NCI-H2029 (cell line): ENCODE data around the gene RFC4.
"Not testable (repeated sequence)": the region's sequence is repeated elsewhere in the genome, so short reads cannot be mapped to it uniquely, and the experiment has no call there.

ENCODE experiments used
- DNase-seq: peaks from one replicate; lab custom pipeline; 2025; lab: John Stamatoyannopoulos, UW

RFC4 gene, protein sequence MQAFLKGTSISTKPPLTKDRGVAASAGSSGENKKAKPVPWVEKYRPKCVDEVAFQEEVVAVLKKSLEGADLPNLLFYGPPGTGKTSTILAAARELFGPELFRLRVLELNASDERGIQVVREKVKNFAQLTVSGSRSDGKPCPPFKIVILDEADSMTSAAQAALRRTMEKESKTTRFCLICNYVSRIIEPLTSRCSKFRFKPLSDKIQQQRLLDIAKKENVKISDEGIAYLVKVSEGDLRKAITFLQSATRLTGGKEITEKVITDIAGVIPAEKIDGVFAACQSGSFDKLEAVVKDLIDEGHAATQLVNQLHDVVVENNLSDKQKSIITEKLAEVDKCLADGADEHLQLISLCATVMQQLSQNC

DNA sequence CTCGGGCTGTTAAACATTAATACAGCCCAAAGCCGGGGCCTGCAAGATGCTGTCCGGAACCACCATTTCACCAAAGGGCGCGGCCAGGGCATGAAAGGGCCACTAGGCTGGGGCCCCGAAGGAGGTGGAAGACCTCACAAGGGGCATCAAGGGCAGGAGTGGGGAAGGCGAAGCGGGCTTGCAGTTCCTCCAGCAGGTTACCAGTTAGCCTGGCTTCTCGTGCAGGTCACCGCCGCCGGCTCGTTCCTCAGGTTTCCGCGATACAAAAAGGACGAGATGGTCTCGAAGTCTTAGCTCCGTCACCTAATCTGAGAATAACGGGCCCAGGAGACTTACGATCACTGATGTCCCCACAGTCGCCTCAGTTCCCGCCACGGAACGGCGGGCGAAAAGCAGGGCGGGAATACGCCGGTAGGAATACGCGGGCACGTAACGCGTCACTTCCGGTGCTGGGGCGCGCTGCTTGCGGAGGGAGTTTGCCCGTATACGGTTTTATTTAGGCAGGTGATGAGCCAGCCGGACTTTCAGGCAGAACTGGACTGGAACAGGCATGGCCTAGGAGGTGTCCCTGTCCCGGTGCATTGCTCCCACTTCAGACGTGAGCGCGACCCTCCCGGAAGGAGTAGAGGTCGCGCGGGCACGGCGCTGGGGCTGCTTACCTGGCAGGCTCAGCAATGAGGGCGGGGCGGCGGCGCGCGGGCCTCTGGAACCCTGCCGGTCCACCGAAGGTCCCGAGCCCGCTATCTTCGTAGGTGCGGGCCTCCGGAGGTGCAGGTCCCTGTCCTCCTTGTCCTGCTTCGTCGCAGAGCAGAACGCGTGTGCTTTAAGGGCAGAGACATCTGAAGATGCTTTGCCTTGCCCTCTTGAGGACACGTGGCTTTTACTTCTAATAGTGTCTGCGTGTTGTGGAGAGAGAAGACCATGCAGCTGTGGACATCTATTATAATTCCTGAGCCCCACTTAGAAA, at the start of gene RFC4:
TSS of gene RFC4 (minus strand) at position 394 of the 967 bp plus-strand sequence. CDS start 1,769 bp downstream, outside the sequence.
- peak; percentile 85 for DNase-seq

DNA sequence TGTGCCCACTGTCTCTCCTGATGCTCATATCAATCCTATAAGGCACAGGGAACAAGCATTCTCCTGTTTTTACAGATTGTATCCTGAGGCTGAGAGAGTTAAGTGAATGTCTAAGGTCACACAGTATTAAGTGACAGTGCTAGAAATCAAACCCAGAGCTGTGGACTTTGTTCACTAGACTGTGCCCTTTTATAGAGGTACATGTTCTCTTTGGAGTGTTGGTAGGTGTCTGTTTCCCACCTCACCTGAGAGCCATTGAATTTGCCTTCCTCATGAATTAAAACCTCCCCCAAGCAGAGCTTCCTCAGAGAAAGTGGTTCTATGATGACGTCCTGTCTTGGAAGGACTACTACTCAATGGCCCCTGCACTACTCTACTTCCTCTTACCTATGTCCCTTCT, 48.7 kb upstream of the RFC4 start:
- no peak for DNase-seq

DNA sequence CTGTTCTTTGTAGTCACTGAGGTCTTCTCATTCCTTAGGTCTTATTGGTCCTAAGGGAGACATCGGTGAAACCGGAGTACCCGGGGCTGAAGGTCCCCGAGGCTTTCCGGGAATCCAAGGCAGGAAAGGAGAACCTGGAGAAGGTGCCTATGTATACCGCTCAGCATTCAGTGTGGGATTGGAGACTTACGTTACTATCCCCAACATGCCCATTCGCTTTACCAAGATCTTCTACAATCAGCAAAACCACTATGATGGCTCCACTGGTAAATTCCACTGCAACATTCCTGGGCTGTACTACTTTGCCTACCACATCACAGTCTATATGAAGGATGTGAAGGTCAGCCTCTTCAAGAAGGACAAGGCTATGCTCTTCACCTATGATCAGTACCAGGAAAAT, 47.9 kb upstream of the RFC4 start:
- DNase-seq, result no peak

DNA sequence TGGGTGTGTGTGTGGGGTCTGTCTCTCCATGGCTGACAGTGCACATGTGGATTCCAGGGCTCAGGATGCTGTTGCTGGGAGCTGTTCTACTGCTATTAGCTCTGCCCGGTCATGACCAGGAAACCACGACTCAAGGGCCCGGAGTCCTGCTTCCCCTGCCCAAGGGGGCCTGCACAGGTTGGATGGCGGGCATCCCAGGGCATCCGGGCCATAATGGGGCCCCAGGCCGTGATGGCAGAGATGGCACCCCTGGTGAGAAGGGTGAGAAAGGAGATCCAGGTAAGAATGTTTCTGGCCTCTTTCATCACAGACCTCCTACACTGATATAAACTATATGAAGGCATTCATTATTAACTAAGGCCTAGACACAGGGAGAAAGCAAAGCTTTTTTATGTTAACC, 46.7 kb upstream of the RFC4 start:
- no peak for DNase-seq

DNA sequence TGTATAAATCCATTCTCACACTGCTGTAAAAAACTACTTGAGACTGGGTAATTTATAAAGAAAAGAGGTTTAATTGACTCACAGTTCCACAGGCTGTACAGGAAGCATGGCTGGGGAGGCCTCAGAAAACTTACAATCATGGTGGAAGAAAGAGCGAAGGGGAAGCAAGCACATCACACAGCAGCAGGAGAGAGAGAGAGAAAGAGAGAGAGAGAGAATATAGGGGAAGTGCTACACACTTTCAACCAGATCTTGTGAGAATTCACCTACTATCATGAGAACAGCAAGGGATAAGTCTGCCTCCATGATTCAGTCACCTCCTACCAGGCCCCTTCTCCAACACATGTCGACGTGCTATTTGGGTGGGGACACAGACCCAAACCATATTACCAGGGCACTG, 45.6 kb upstream of the RFC4 start:
- not testable (repeated sequence) for DNase-seq

DNA sequence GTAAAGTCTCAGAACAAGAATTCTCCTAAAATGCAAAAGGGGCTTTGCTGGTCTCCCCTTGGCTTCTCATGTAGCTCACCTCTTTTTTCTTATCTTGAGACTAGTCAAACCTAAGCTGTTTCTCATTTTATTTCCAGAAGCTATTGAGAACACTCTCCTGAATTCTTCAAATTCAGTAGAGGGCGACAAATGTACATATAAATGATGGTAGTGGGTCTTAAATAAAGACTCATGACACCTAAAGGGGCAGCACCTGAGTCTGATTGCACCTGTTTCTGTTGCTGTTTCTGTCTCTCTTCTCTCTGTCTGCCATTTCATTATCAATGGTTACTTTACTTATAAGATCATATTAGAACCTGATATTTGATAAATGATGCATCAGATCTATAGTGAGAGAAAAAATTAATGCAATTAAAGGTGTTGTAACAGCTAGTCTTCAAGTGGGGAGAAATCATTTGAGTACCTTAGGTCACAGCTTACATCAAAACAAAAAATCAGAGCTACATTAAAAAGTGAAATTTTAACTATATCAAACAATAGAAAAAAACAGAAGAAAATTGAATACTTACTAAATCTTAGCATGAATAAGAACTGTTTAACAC, 43.2 kb upstream of the RFC4 start:
- DNase-seq, result peak; percentile 54

DNA sequence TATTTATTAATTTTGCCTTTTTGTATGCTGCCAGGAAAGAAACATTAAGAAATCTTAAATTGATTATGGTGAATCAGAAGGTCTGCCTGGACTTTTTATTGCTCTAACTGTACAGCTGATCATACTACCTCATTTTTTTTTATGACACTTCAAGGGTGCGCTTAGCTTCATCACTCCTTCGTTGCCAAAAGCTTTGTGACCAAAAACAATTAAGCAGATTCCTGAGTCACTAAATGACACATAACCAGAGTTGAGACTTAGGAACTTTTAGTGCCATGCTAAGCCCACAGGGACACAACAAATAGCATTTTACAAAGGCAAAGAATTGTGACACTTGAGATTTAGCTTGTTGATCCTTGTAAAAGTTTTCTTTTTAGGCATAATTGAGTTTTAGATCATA, 41.2 kb upstream of the RFC4 start:
- DNase-seq, result no peak

DNA sequence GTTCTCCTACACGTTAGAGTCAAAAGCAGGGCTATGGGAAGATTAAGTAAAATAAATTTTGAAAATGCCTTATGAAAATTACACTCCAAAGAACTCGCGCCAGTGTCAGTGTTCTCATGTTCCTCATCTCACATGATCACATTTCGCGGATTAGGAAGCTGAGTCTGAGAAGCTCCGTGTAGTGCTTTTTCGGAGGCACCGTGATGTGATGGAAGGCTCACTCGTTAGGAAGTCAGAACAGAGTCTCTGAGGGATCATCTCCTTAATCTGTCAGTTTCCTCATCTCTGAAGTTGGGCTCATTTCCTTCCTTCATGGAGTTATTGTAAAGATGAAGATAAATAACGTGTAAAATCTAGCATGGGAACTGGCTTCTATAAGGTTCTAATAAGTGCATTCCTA, 39.5 kb upstream of the RFC4 start:
- DNase-seq, result no peak

DNA sequence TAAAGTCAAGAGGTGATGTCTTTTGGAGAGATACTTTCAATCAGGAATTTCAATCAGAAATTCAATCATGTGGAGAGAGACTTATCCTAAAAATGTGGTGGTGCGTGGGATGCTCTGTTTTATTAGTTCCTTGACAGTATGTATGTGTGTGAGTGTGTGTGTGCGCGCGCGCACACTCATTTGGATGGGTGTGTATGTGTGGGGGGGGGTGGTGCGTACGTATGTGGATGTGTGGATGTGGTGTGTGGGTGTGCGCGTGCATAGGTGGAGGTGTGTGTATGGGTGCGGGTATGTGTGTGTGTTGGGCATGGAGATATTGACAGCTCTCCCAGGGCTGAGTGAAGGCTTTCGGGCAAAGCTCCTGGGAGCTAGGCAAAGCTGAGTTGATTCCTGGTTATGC, 38.6 kb upstream of the RFC4 start:
- DNase-seq, result no peak

DNA sequence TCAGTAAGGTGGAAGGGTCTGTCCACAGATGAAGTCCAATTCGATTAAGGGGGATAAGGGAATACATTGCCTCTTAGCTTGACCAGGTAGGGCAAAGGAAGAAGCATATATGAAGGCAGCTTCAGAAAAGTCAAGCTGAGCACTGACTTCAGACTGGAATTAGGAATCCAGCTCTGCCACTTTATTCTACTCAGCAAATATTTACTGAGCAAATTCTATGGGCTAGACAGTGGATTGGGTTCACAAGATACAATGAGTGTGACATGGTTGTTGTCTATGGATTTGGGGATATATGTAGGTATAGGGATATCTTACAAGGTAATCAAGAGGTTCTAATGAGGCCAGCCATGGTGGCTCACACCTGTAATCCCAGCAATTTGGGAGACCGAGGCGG, 36.8 kb upstream of the RFC4 start:
- no peak for DNase-seq

DNA sequence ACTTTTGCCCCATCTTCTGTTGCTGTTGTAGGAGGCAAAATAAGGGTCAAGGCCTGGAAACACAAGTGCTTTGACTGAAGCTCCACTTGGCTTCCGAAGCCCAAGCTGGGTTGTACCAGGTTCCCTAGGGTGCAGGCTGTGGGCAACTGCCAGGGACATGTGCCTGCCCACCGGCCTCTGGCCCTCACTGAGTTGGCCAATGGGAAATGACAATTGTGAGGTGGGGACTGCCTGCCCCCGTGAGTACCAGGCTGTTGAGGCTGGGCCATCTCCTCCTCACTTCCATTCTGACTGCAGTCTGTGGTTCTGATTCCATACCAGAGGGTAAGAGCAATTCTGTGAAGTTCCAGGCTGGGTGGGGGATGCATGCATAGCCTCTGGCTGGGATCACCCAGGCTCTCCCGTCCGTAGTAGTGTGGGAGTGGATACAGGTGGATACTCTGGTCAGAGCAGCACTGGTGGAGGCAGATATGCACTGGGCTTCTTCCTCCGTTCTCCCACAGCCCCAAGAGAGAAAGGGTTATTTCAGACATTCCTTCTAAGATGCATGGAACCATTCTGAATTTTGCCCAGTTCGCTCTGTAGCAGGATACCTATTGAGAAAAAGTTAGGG, 36.2 kb upstream of the RFC4 start, which contains the start of gene ADIPOQ:
TSS of gene ADIPOQ (plus strand) at position 285 of the 613 bp plus-strand sequence. CDS start 10,349 bp downstream, outside the sequence.
- DNase-seq, result no peak

DNA sequence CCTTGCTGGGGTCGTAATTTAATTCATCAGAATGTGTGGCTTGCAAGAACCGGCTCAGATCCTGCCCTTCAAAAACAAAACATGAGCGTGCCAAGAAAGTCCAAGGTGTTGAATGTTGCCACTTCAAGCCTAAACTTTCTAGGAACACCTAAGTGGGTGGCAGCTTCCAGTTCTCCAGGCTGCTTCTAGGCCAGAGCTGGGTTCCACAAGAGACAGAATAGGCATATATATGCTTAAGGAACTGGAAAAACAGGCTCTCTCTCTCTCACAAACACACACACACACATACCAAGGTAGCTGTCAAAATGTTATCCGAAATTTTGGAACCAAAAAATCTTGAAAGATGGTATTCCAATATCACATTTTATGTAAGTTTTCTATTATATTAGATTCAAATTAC, 35.3 kb upstream of the RFC4 start:
- no peak for DNase-seq

DNA sequence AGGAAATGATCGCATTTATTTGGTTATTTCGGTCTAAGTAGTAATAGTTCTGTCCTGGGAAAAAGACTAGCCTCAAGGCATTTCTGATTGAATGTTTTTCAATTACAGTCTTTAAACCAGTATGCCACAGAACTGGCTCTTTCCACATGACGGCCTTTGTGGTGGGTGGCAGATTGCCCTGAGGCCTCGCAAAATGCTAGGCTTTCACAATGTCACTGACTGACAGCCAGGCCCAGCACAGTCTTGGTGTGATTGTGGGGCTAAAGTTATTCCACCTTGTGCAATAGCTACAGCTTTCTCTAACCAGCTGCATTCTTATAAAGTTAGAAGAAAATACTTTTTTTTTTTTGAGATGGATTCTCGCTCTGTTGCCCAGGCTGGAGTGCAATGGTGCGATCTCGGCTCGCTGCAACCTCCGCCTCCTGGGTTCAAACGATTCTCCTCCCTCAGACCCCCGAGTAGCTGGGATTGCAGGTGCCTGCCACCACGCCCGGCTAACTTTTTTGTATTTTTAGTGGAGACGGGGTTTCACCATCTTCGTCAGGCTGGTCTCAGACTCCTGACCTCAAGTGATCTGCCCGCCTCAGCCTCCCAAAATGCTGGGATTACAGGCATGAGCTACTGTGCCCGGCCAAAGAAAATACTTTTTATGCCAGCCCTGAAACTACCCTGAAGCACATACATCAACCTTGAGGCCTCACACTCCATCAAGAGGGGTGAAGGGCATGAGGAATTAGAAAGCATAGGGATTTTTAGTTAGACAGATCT, 33.8 kb upstream of the RFC4 start:
- DNase-seq, result no peak

DNA sequence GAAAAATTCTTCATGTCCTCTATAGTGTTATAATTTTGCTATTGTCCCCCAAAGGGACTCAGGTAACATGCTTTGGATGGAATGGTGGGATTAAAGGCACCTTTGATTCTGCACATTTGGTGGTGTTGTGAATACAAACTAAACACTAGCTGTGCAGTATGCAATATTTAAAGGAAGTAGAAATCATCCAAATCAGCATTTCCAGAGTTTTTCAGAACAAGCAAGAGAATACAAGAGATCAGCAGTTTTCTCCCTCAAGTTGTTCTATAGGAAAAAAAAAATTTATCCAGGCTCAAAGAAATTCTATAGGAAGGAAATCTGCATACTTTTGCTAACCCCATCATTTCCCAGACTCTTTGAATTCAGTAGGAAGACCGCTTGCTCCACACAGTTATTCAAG, 26.0 kb upstream of the RFC4 start:
- no peak for DNase-seq

DNA sequence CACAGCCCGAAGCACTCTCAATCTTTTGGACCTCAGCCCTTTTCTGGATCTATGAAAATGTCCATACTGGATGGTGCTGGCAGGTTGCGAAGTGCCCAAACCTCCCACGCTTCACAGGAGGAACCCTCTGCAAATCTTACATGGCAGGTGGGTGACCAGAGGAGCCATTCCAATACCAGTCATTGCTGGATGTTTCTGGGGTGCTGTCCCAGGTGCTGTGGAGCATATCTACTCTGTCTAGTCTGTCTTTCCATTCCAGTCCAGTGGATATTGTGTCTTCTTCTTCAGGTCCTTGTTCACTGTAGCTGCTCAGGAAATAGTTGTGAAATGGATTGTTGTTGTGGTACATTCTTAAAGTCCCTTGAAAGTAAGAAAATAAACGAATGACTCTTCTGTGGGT, 25.5 kb upstream of the RFC4 start:
- no peak for DNase-seq

DNA sequence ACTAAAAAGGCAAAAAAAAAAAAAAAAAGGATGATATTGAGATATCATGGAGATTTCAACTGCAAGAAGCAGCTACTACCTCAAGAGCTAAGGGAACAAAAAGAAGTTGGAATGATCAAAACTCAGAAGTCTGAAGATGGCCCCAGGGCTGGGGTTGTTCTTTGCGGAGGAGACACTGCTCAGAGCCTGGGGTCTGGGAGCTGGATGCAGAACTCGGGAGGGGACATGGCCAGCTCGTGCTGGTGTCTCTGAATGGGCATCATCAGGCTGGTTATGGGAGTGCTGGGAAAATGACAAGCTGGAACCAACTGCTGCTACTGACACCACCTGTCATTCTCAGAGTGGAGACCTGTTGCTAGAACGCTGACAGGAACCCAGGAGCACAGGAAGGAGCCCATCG, 22.1 kb upstream of the RFC4 start:
- DNase-seq, result no peak

DNA sequence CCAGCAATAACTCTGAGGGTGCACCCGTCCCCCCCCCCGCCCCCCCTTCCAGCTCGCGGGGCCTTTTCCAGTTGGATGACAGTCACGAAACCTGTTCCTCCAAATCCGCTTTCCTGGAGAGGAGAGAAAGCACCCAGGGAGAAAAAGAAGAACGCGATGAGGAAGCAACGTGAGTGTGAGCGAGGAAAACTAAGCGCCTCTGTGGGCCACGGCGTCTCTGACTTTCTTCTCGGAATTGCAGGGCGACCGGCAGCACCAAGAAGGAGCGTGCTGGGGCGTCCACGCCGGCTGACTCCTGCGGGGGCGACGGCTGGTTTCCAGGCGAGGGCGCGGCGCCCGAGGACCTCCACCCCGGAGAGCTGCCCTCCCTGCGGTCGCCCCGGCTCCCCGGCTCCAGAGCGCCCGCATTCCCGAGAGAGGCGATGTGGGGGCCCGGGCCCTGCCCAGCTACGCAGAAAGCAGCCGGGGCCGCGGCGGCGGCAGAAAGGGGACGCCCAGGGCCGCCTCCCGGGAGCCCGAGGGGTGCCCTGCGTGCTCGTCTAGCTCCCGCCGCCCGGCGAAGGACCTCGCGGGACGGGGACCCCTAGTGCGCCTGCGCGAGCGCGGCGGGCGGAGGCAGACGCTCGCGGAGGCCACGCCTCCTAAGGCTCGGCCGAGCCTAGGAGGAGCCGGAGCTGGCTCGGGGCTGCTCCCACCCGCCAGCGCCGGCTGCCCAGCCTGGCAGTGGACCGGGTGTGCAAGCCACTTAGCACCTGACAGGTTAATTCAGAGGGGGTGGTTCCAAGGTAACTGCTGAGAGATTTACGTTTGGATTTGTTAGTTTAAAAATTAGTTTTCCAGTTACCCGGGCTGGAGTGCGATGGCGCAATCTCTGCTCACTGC, 20.9 kb upstream of the RFC4 start:
- DNase-seq, result peak; percentile 79

DNA sequence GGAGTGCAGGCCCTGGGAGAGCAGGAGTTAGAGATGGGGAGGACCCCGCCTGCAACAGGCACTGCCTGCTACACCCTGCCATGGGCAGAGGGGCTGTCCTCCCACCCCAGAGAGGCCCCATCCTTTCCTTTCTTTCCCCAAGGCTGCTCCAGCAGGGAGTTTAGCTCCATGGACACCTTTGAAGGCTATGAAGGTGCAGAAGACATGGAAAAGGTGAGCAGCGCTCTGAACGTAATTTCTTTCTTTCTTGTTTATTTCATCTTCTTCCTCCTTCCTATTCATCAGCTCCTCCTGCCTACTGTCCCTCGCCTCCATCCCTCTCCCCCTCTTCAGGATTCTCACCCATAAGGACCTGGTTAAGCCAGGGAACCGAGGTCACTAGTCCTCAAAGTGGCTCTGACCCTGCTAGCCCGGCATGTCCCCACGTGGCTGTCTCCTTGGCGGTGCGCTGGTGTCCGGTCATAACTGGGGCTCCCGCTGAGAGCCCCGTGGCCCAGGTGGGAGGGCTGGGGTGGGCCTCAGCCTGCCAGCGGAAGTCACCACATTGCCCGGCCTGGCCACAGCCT, 20.2 kb upstream of the RFC4 start:
- no peak for DNase-seq

DNA sequence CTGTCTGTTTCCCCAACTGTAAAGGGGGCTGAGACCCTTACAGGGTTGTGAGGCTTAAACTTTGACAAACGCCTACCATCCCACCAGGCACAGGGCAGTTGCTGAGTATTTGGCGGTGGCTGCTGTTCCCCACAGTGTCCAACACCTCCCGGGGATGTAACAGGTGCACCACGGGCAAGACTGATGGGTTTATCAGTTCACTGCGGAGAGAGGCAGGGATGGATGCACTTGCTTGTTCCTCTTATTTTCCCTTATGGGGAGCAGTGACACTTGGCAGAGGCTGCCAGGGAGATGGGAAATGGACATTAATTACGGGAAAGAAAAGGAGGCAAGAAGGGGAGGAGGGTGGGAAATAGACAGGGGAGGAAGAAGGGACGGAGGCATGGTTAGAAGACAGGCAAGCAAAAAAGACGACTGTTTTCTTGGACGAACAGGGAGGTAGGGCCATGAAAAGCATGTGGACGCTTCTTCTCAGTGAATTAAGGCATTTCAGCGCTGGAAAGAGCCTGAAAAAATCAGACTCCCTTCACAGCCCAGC, 19.7 kb upstream of the RFC4 start:
- DNase-seq, result no peak
